Calu3 (cell line): ENCODE measurements around the gene AHNAK2. TPM values are rescaled to one million over a fixed set of nuclear protein-coding genes. Genes with fewer than 3 reads are reported as not detected.

Experiments used
- BruUV-seq: library from RNA; stranded (reverse); fragments of 400-500 nt; replicated peaks from 2 replicates; lab custom pipeline; 2021; lab: Mats Ljungman, UMichigan
- CTCF ChIA-PET: fragments of 300-600 bp; sonication (Branson Sonifier 250); formaldehyde crosslinking; loops from one replicate; lab custom pipeline; 2022; ENCODE audit warnings: antibody characterized with exemption; lab: Charles Lee
- DNase-seq: peaks from one replicate; pipeline ENCODE4 v3.0.0; 2022
- H3K27ac Mint-ChIP-seq: one replicate; pipeline ENCODE4 v1.8.0; 2022; ENCODE audit warnings: mixed read lengths; ENCODE audit not compliant: unreplicated experiment
- H3K27me3 Mint-ChIP-seq: one replicate; pipeline ENCODE4 v1.8.0; 2022; ENCODE audit warnings: mixed read lengths; ENCODE audit not compliant: unreplicated experiment
- H3K36me3 Mint-ChIP-seq: one replicate; pipeline ENCODE4 v1.8.0; 2022; ENCODE audit warnings: mild to moderate bottlenecking, moderate library complexity, mixed read lengths; ENCODE audit not compliant: insufficient read depth, unreplicated experiment
- H3K4me1 Mint-ChIP-seq: one replicate; pipeline ENCODE4 v1.8.0; 2022; ENCODE audit warnings: mild to moderate bottlenecking, low read depth, mixed read lengths; ENCODE audit not compliant: unreplicated experiment
- H3K4me3 Mint-ChIP-seq: one replicate; pipeline ENCODE4 v1.8.0; 2022; ENCODE audit warnings: mild to moderate bottlenecking, low read depth, moderate library complexity, mixed read lengths; ENCODE audit not compliant: unreplicated experiment
- H3K9me3 Mint-ChIP-seq: one replicate; pipeline ENCODE4 v1.8.0; 2022; ENCODE audit warnings: low read depth, mixed read lengths; ENCODE audit not compliant: unreplicated experiment
- CTCF ChIP-seq: fragments of 200-600 bp; IDR thresholded peaks from one replicate; pipeline ENCODE4 v1.8.0; 2022; ENCODE audit warnings: antibody characterized with exemption; ENCODE audit not compliant: unreplicated experiment
- intact Hi-C: fragments of 100-400 bp; cut with micrococcal nuclease; formaldehyde crosslinking; loops from one replicate; pipeline ENCODE4 v1.10.0; 2022; ENCODE audit not compliant: unreplicated experiment
- total RNA-seq: library from RNA; stranded (reverse); gene quantifications from 2 replicates; pipeline ENCODE4 v1.2.3, GENCODE V29; 2022

AHNAK2 gene
- total RNA-seq, 1 experiment from 2014 or later = 42.0 TPM

- H3K9me3 Mint-ChIP-seq = no peaks in the 10 kb centered on the region
- CTCF ChIA-PET = no interaction called here
- H3K4me1 Mint-ChIP-seq = no peaks in the 10 kb centered on the region
- no peak for TF ChIP-seq CTCF
- peak overlapping the region; percentile 72 for H3K4me3 Mint-ChIP-seq
- H3K27ac Mint-ChIP-seq = no peak overlapping the region
- no peaks in the 10 kb centered on the region for H3K27me3 Mint-ChIP-seq
- BruUV-seq = no TSS peak
- H3K36me3 Mint-ChIP-seq = peaks cover 9% of the 10 kb centered on the region
- DNase-seq = no peak
- intact Hi-C loops = loop anchor here (5.0 kb wide), 1 partner anchor 40 kb away; no protein-coding TSS in a partner anchor
Observed at GRCh38 chr14:104931771-104932675, 46.2 kb downstream of the AHNAK2 start.

GRCh38 chr14:104931304-104931770, 46.8 kb downstream of the AHNAK2 start:
- Mint-ChIP-seq H3K9me3 (no peaks in the 10 kb centered on the region), H3K36me3 (peaks cover 9% of the 10 kb centered on the region), H3K4me3 (no peak overlapping the region), H3K27ac (no peak overlapping the region), H3K27me3 (no peaks in the 10 kb centered on the region), H3K4me1 (no peaks in the 10 kb centered on the region)
- BruUV-seq = no TSS peak
- TF ChIP-seq CTCF = no peak
- CTCF ChIA-PET = no interaction called here
- DNase-seq = no peak
- intact Hi-C loops = loop anchor here (5.0 kb wide), 1 partner anchor 41 kb away; no protein-coding TSS in a partner anchor

- H3K27me3 Mint-ChIP-seq = no peaks in the 10 kb centered on the region
Observed at GRCh38 chr14:104930526-104931303, 47.5 kb downstream of the AHNAK2 start.

More at GRCh38 chr14:104930526-104931303, 47.5 kb downstream of the AHNAK2 start:
- no peak for DNase-seq
- Mint-ChIP-seq H3K4me1 (no peaks in the 10 kb centered on the region), H3K9me3 (no peaks in the 10 kb centered on the region), H3K4me3 (no peak overlapping the region), H3K36me3 (peaks cover 9% of the 10 kb centered on the region), H3K27ac (no peak overlapping the region)
- no TSS peak for BruUV-seq
- CTCF ChIA-PET = no interaction called here
- TF ChIP-seq CTCF = no peak
- intact Hi-C loops = loop anchor here (5.0 kb wide), 1 partner anchor 42 kb away; no protein-coding TSS in a partner anchor
